ENCODE data around the gene SERPINE2.

The SERPINE2 gene

GRCh38 chr2:223947711-223948205, 91.3 kb downstream of the SERPINE2 start:
- no peak overlapping the region for H3K9ac ChIP-seq (ENCODE audit: low read depth, low read length, poor library complexity, severe bottlenecking)
- no peaks in the 10 kb centered on the region for H3K27me3 ChIP-seq (ENCODE audit: insufficient read depth, low read length, poor library complexity, severe bottlenecking)
- no peak overlapping the region for H3K4me3 ChIP-seq (ENCODE audit: low read length, poor library complexity, severe bottlenecking)
- H3F3A ChIP-seq (ENCODE audit: low read depth): no peaks in the 10 kb centered on the region
- TF ChIP-seq CTCF (conservative IDR thresholded peaks at IDR 0.05; ENCODE audit: low read length): no peak
- no peak for TF ChIP-seq EZH2phosphoT487 (IDR thresholded peaks at IDR 0.05; ENCODE audit: borderline replicate concordance)
- peak overlapping the region; percentile 40; the same call in 1 of the 2 replicates for H2AFZ ChIP-seq (ENCODE audit: low read length)
- no peaks in the 10 kb centered on the region for H3K9me3 ChIP-seq (ENCODE audit: insufficient read depth, low read depth, low read length)
- H4K20me1 ChIP-seq (ENCODE audit: insufficient read depth, low read length, poor library complexity, severe bottlenecking): no peaks in the 10 kb centered on the region
- H3K79me2 ChIP-seq (ENCODE audit: insufficient read depth, low read length): peaks cover 21% of the 10 kb centered on the region
- no peak overlapping the region for H3K4me2 ChIP-seq (ENCODE audit: low read depth, low read length, poor library complexity, severe bottlenecking)
- no peaks in the 10 kb centered on the region for H3K9me2 ChIP-seq (replicated peaks; ENCODE audit: low read depth, low read length)
- no peaks in the 10 kb centered on the region for H3K36me3 ChIP-seq (ENCODE audit: insufficient read depth, low read length)
- peaks cover 17% of the 10 kb centered on the region for H3K4me1 ChIP-seq (ENCODE audit: insufficient read depth, low read length, poor library complexity, severe bottlenecking)

DNA sequence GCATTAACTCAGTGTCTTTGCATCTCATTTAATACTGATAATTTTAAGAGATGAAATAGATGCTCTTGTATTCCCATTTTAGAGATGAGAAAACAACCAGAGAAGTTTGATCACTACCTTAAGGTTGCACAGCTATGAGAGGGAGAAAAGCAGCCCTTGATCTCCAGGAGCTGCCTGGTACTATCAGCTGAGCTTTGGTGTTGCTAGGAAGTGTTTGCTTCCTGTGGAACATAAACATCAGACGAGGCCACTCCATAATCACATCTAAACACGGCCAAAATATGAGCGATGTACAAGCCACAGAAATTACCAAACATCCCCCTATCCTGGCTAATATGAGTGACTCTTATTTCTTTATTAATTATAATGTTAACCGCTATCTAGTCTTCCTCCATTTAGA, 93.3 kb downstream of the SERPINE2 start:
- Histone ChIP-seq H3F3A (ENCODE audit: low read depth) (no peaks in the 10 kb centered on the region), H3K27me3 (ENCODE audit: insufficient read depth, low read length, poor library complexity, severe bottlenecking) (no peaks in the 10 kb centered on the region), H3K36me3 (ENCODE audit: insufficient read depth, low read length) (no peaks in the 10 kb centered on the region), H3K9me3 (ENCODE audit: insufficient read depth, low read depth, low read length) (no peaks in the 10 kb centered on the region), H2AFZ (ENCODE audit: low read length) (peak overlapping the region; percentile 94; the same call in 1 of the 2 replicates), H3K4me3 (ENCODE audit: low read length, poor library complexity, severe bottlenecking) (peak overlapping the region; percentile 100), H3K4me1 (ENCODE audit: insufficient read depth, low read length, poor library complexity, severe bottlenecking) (peaks cover 24% of the 10 kb centered on the region), H3K79me2 (ENCODE audit: insufficient read depth, low read length) (peaks cover 30% of the 10 kb centered on the region), H3K4me2 (ENCODE audit: low read depth, low read length, poor library complexity, severe bottlenecking) (peak overlapping the region; percentile 63), H4K20me1 (ENCODE audit: insufficient read depth, low read length, poor library complexity, severe bottlenecking) (no peaks in the 10 kb centered on the region), H3K9me2 (replicated peaks; ENCODE audit: low read depth, low read length) (no peaks in the 10 kb centered on the region), H3K9ac (ENCODE audit: low read depth, low read length, poor library complexity, severe bottlenecking) (no peak overlapping the region)
- TF ChIP-seq CTCF (conservative IDR thresholded peaks at IDR 0.05; ENCODE audit: low read length) (no peak), EZH2phosphoT487 (IDR thresholded peaks at IDR 0.05; ENCODE audit: borderline replicate concordance) (no peak)

DNA sequence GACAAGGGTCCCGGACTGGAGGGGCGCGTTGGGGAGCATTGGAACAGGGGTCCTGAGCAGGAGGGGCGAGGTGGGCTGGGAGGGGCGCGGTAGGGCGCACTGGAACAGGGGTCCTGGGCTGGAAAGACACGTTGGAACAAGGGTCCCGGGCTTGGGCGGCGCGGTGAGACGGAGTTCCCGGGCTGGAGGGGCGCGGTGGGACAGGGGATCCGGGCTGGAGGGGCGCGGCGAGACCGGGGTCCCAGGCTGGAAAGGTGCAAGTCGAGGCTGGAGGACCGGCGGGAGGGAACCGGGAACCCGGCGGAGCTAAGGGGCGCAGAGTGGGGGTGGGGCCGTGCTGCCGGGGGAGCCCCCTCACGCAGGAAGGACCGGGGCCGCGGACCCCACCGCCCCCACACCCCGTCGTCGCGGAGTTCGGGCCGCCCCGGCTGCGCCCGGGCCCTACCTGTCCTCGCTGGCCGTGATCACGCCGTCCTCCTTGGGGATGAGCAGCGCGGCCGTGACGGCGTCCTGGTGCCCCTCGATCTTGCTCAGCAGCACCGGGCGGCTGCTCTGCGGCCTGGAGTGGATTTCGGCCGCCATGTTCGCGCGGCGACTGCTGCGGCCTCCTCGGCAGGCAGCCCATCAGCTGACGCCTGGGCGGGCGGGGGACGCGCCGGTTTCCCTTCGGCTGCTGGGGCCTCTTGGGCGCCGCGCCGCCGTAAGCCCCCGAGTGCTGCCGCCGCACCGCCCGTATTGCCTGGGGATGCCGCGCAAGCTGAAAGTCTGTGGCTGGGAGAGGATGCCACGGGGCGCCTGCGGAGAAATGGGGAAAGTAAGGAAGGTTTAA, 94.2 kb downstream of the SERPINE2 start, which contains the start of gene WDFY1:
Gene WDFY1 (minus strand): TSS at position 633 of the 829 bp plus-strand sequence. CDS start 51 bp downstream, at position 582.
- no peaks in the 10 kb centered on the region for H3F3A ChIP-seq (ENCODE audit: low read depth)
- peaks cover 24% of the 10 kb centered on the region for H3K4me1 ChIP-seq (ENCODE audit: insufficient read depth, low read length, poor library complexity, severe bottlenecking)
- no peaks in the 10 kb centered on the region for H4K20me1 ChIP-seq (ENCODE audit: insufficient read depth, low read length, poor library complexity, severe bottlenecking)
- H3K9me2 ChIP-seq (replicated peaks; ENCODE audit: low read depth, low read length): no peaks in the 10 kb centered on the region
- peak within 1 kb of the TSS; percentile 100 for H3K4me3 ChIP-seq (ENCODE audit: low read length, poor library complexity, severe bottlenecking)
- no peaks in the 10 kb centered on the region for H3K9me3 ChIP-seq (ENCODE audit: insufficient read depth, low read depth, low read length)
- TF ChIP-seq CTCF (conservative IDR thresholded peaks at IDR 0.05; ENCODE audit: low read length): no peak
- TF ChIP-seq EZH2phosphoT487 (IDR thresholded peaks at IDR 0.05; ENCODE audit: borderline replicate concordance): no peak
- H3K36me3 ChIP-seq (ENCODE audit: insufficient read depth, low read length): no peaks in the 10 kb centered on the region
- H2AFZ ChIP-seq (ENCODE audit: low read length): peak within 1 kb of the TSS; percentile 94
- peak within 1 kb of the TSS; percentile 90 for H3K9ac ChIP-seq (ENCODE audit: low read depth, low read length, poor library complexity, severe bottlenecking)
- H3K4me2 ChIP-seq (ENCODE audit: low read depth, low read length, poor library complexity, severe bottlenecking): peak within 1 kb of the TSS; percentile 97
- H3K27me3 ChIP-seq (ENCODE audit: insufficient read depth, low read length, poor library complexity, severe bottlenecking): no peaks in the 10 kb centered on the region
- peaks cover 30% of the 10 kb centered on the region for H3K79me2 ChIP-seq (ENCODE audit: insufficient read depth, low read length)
